ENCODE data around the gene TMEM156.

TMEM156 gene, protein sequence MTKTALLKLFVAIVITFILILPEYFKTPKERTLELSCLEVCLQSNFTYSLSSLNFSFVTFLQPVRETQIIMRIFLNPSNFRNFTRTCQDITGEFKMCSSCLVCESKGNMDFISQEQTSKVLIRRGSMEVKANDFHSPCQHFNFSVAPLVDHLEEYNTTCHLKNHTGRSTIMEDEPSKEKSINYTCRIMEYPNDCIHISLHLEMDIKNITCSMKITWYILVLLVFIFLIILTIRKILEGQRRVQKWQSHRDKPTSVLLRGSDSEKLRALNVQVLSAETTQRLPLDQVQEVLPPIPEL

DNA sequence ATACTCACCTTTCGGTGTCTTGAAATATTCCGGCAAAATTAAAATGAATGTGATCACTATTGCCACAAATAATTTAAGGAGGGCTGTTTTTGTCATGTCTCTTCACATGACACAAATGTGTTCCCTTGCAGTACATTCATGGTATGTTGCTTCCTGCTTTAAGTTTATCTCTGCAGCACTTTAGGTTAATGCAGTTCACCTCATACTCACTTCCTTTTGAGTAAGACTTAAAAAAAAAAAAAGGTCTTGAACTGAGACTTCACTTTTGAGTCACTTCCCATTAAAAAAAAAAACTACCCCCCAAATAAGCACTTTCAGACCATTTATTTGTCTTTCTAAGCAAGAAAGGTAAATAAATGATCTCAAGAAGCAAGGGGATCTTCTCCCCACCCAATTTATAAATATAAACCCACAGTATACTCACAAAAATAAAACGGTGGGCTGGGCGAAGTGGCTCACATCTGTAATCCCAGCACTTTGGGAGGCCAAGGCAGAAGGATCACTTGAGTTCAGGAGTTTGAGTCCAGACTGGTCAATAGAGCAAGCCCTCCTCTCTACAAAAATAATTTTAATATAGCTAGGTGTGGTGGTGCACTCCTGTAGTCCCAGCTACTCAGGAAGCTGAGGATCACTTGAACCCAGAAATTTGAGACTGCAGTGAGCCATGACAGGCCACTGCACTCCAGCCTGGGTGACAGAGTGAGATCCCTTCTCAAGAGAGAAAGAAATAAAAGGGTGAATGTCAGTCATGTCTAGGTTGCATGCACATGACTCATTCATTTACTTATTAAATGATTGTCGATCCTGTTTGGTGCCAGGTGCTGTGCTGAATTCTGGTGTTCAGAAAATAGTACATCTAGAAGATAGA is at the start of gene TMEM156:
TSS of gene TMEM156 (minus strand) at position 192 of the 868 bp plus-strand sequence. CDS start at position 96, 96 bp downstream.
- DNase-seq: no peak

DNA sequence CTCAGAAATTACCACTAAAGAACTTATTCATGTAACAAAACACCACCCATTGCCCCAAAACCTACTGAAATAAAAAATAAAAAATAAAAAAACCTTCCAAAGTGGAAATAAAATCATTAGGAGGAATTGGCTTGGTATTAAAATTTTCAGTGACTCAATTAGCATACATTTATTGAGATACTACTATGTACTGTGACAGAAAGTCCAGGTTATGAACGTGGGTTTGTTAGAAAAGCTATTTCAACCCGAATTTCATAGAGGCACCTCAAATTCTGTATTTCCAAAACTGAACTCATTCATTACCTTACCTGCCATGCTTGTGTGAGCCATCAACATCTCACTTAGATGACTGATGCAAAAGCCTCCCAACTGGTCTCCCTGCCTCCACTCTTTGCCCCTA is 46.6 kb upstream of the TMEM156 start:
- no peak for DNase-seq

DNA sequence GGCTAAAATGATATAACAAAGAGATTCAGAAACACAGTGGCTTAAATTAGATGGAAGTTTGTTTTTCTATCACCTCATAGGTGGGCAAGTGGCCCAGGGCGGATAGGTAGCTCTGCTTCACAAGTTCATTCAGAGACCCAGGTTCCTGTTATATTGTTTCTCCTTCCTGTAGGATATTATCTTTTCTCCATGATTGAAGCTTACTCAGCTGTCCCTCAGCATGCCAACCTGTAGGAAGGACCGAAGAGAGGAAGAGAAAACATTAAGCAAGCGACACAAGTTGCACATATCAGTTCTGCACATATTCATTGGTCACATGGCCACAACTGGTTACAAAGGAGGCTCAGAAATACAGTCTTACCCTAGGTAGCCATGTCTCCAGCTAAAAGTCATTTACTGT is 36.7 kb upstream of the TMEM156 start:
- DNase-seq: no peak

DNA sequence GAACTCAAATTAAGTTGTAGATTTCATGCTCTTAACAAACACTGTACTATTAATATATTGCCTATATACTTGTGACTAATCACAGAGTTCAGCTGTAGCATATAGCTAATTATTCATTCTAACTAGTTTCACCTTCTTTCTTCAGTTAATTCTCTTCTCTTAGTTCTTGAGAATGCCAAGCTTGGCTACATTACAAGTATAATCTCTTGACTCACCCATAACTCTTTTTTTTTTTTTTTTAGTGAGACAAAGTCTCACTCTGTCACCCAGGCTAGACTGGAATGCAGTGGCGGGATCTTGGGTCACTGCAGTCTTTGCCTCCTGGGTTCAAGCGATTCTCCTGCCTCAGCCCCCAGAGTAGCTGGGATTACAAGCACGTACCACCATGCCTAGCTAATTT is 35.2 kb upstream of the TMEM156 start:
- DNase-seq: no peak

DNA sequence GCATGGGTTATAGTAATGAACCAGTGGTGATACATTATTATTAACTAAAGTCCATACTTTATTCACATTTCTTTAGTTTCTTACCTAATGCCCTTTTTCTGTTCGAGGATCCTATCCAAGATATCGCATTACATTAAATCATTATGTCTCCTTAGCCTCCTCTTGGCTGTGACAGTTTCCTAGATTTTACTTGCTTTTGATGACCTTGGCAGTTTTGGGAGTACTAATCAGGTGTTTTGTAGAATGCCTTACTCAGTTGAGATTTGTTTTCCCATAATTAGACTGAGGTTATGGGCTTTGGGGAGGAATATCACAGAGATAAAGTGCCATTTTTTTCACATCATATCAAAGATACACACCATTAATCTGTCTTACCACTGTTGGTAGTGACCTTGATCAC is 34.8 kb upstream of the TMEM156 start:
- no peak for DNase-seq

DNA sequence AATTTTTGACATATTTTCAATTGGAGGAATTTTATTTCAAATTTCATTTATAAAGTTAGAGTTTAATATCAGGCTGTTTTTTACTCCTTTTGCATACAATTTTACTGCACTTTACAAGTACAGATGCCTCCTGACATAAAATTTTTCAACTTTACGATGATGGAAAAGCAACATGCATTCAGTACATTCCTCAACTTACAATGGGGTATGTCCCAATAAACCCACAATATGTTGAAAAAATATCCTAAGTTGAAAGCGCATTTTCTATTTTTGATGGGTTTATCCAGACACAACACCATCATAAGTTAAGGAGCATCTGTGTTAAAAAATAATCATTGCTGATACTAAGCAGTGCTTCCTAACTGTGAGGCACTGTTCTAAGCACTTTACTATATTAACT is 34.2 kb upstream of the TMEM156 start:
- no peak for DNase-seq

DNA sequence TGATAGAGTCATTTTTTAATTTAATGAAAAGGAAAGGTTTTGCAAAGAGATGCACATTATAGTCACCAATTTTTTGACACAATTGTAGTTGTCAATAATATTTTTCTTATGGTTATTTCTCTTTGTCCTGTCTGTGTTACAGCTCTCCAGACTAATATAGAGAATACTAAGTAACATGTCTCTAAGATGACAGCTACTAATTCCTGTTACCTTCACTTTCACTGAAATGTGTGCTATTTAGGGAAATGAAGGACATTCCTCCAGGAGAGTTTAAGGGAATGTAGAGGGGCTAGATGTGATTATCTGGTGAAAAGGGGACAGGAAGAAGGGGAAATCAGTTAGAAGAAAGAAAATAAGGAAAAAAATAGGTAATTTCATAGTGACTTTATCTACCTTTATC is 31.2 kb upstream of the TMEM156 start:
- DNase-seq: no peak

DNA sequence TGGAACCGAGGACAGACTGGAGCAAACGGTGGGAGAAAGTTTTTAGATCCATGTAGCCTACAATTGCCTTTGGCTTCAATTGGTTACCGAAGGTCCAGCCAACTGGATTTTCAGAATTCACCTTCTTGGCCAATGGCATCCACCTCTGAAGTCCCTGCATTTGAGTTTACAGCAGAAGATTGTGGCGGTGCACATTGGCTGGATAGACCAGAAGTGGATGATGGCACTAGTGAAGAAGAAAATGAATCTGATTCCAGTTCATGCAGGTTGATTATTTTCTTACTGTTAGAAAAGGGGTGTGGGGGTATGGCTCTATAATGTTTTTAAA is 30.5 kb upstream of the TMEM156 start:
- no peak for DNase-seq

DNA sequence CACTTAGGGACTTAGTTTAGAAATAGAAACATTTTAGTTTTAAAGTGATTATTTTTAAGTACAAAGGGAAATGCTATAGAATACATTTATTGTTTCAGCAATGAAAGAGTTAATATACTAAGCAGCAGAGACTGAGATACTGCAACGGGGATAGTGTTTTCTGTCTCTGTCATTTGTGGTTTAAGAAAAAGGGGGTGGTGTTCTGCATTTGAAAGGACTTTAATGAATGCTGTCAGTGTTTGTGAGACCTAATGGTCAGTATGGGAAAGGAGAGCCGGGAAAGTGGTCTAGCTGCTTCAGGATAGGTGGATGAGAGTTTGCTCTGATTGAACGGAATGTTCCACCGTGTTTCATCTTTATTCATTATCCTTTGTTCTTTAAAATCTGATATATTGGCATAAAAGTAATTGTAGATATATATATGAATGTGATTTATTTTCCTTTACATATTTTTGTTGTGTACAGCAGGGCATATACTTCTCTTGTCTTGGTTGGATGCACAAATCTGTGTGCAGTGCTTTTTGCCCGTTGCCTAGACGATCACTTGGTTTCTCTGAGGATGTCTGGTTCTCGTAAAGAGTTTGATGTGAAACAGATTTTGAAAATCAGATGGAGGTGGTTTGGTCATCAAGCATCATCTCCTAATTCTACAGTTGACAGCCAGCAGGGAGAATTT is 30.0 kb upstream of the TMEM156 start, which contains the start of gene KLHL5:
TSS of gene KLHL5 (plus strand) at position 139 of the 676 bp plus-strand sequence. CDS start at position 560, 421 bp downstream.
- no peak for DNase-seq

DNA sequence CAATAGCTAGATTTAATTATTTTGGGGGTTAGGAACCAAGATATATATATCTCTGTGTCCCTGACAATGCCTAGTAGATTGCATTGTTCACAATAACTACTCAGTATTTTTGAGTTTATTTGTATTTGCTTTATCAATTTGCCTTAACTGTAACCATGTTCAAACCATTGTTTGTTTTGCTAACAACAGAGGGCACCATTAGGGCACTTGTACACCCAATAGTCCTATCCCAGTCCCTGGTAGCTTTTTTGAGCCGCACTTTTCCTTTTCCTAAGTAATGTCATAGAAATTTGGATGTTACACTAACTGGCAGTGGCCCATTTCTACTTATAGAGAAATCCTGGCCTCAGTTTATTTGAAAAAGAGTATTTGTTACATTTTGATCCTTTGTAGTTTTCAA is 29.2 kb upstream of the TMEM156 start:
- DNase-seq: no peak

DNA sequence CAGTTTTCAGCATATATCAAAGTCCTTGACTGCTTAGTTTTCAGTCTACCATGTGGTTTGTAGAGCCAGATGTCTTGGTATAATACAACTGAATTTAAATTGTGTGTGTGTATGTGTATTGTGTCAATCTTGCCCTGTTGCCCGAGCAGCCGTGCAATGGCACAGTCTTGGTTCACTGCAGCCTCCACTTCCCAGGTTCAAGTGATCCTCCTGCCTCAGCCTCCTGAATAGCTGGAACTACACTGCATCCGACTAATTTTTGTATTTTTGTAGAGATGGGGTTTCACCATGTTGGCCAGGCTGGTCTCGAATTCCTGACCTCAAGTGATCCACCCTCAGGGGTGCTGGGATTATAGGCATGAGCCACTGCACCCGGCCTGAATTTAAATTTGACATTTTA is 23.8 kb upstream of the TMEM156 start:
- DNase-seq: no peak

DNA sequence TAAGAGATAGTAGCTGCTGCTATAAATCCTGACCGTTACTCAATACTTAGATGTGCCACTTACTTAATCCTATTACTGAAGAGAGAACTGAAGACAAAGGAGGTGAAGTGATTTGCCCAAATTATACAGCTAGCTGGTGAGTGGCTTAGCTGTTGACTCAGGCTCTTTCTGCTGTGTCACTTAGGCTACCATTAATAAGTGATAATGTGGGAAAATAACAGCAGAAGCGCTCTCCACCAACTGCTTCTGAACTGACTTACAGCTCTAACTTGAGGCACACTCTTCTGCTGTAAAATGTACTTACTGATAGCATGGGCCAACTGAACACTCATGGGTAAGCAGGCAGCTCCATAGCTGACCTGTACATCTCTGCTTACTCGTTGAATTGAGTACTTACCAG is 22.3 kb upstream of the TMEM156 start:
- DNase-seq: no peak

DNA sequence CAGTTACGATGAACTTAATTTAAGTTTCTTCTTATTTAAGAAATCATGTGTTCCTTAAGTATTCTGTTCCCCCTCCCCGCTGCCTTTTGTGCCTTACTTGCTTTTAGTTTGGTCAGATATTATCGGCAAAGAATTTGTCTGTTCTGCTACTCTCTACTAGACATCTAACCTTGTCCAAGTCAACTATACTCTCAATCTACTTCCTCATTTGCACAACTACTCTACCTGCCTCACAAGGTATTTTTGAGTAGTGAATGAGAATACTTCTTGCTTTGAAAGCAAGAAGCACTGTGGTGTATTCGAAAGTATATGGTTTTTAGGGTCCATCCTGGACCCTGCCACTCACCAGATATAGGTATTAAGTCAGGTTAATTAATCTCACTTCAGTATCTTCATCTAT is 21.8 kb upstream of the TMEM156 start:
- DNase-seq: no peak

DNA sequence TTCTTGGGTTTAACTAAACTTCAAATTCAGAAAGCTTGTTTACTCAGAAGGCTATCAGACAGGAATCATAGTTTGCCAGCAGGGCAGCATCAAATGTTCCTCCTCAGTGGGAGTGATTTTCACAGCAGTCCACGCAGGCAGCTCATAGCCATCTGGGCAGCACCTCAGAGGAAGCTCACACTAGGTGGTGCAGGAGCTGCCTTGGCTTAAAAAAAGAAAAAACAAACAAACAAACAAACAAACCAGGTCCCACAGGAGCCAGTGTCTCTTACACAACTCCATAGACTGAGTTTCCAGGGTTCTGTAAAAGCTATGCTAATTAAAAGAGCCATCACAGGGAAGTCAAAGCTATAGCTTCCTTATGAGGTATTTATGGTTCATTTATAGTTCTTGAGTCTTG is 19.3 kb upstream of the TMEM156 start:
- DNase-seq: no peak

DNA sequence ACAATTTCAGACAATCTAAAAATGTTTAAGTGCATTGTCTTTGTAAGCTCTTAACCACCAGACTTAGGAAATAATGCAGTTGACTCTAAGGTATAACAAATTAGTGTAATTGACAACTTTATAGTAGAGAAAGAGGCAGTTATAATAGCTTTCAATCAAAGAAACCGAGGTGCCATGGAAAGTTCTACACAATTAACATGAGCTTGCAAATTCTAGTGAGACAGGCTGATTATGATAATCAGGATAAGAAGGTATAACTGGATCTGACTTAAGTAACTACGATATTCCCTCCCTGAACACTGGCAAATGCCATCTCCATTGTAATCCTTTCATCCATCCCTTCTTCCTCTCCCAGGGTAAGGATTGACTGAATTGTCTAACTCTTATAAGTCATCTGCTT is 18.4 kb upstream of the TMEM156 start:
- DNase-seq: no peak

DNA sequence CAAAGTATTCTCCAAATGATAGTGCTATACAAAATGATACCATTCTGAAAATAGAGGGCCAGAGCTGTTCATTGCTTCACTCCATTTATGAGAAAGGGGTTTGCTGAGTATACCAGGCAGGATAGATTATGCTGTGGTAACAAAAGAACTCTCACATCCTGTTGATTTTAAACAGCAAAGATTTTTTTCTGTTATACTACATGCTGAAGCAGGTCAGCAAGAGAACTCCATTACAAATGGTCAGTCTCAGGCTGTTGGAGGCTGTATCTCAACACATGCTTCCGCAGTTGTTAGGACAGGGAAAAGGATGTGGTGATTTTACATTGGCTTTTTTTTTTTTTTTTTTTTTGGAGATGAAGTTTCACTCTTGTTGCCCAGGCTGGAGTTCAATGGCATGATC is 16.1 kb upstream of the TMEM156 start:
- no peak for DNase-seq

DNA sequence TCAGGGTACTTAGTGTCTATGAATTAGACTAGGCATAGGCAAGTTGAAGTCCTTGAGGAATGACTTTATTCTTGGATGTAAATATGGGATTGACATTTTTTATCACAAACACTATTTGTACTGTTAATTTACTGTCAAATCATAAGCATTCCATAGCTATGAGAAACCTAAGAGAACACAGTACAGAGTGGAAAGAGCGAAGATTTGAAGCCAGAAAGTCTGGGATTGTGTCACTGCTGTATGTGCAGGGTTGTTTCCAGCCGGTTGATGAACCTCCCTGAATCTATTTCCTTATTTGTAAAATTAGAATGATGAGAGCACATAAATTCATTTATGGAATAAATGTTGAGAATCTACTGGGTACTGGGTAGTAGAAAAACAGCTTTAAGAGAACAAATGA is 15.5 kb upstream of the TMEM156 start:
- no peak for DNase-seq

DNA sequence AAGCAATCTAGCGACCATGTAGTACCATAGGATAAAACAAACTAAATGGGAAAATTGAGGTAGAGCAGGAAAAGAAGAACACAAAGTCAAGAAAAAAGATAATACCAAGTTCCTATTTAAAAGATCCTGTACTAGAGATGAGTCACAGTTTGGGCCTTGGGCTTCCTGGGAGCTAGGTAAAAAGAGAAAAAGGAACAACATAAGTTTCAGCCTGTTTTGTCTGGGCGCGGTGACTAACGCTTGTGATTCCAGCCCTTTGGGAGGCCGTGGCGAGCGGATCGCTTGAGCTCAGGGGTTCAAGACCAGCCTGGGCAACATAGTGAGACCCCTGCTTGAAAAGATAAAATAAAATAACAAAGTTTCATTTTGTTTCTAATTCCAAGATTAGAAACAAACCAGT is 14.0 kb upstream of the TMEM156 start:
- DNase-seq: no peak

DNA sequence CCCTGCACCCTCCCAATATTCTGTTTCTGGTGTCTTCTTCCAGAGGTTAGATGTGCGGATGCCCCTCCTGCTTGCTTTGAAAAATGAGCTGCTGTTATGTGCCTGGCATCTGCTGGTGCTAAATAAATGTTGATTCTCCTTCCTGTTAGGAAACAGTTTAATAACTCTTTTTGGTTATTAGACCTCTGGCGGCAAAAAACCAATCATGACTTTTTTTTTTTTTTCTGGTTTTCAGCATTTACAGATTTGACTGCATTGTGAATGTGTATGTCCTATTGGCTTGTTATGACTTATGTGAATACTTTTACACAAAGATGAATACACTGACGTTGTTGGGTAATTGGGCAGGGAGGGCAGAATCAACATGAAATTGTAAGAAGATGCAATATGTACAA is 13.6 kb upstream of the TMEM156 start:
- DNase-seq: no peak

DNA sequence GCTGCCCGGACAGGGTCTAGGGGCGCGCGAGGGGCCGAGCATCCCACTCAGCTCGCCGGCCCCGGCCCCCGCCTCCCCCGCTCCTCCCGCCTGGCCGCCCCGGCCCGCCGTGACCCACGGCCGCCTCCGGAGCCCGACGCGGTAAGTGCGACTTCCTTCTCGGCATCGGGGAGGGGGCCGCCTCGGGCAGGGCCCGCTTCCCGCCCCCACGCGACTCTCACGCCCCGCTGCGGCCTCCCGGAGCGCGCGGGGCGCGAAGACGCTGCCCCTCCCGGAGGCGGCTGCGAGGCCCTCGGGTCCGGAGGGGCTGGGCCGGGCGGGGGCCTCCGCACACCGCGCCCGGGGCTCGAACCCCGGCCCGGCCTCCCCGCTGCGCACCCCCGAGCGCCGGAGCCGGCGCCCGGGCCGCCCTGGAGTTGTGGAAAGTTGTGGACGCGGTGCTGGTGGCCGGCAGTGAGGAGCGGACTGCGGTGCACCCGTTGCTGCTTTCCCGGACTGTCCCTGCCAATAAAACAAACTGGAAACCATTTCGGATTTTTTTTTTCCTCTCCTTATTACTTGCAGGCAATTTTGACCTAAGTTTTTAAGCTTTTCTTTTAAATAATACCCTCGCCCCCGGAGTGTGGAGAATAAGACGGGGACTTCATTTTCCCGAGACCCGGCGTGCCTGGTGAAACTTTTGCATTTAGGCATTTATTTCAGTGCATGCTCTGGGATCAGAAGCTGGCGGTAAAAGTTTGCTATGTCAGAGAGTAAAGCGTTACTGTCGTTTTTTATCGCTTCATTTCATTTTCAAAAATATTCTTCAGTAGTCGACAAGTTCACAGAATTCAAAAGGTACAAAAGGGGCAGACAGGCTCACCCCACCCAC is 13.0 kb upstream of the TMEM156 start:
- no peak for DNase-seq

DNA sequence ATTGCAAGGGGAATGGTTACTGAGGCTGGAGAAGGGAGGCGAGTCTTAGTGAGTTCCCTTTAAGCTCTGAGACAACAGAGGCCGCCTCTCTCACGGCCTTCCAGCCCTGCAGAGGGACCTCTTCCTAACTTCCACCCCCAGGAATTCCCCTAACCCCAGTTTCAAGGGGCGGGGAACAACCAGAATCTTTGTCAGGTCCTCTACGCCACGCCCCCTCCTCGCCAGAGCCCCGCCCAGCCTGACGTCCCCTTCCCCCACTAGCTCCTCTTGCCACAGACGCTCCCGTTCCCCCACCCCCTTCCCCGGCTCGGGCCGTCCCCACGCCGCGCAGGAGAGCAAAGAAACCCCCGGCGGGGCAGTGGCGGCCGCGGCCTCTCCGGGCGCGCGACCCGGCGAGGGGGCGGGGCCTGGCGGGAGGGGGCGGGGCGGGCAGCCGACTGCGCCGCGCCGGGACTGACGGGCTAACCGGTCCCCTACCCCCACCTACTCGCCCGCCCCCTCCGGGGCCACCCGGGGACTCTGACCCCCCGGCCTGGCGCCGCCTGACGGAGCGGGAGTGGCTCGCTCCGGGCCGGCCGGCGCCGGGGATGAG is 12.3 kb upstream of the TMEM156 start:
- no peak for DNase-seq

DNA sequence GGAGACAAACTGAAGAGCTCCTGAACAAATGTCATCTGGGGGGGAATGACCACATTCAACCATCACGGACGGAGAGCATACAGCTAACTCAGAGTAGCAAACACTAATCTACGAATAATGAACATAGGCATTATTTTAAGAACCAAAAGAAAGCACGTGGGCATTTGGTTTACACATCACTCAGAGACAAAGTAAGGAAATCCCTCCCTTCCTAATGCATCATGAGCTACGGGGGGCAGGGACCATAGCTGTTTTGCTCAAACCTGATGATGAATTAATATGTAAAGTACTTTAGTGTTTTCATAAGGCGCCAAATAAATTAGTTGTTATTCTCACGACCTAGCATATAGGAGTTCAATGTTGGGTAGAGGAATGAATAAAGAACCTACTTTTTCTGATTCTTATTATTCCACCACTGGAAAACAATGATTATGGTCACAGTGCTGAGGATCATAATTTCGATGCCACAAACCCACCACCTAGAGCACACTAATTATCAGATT is 11.7 kb upstream of the TMEM156 start:
- DNase-seq: no peak
